GM21723 (cell line): ENCODE measurements around the gene NPAS2.

Experiments used
- ATAC-seq: cut with Tn5 transposase; IDR thresholded peaks from one replicate; pipeline ENCODE4 v1.9.1; 2021; ENCODE audit warnings: mild to moderate bottlenecking, moderate library complexity; ENCODE audit not compliant: unreplicated experiment

Gene NPAS2

DNA sequence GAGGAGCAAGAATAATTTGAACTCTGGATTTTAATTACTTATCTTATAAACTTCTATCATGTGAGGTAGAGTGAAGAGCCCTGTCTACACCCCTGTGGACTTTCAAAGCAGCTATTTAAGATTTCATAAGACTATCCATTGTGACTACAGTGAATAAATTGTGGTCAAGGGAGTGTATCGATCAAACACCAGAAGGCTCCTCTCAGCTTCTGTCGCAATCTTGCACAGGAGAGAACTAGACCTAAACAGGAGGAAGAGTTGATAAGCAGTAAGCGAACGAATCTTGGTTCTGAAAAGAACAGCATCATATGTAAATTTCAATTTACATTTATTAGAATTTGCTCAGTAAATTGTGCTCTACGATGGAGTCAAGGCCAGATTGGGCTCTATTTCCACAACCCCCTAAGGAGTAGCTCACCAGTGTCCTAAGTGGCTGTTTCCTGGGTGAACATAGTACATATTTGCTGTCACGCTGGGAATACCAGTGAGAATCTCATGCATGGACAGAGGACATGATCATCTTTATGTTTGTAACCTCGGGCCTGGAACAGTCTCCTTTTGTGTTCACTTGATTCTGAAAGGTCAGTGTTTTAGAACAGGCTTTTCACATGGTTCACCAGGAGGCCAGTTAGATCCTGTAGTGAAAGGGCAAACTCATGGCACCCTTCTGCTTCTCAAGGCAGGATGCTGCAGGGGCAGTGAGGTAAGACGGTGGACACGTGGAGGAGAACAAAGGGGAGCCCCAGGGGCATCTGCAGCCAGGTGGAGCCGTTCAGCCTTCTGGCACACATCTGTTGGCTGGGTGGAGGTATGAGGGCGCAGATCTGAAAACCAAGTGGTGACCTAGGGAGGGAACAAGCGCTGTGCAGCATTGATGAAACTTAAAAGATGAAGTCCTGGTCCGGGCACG lies 33.3 kb downstream of the NPAS2 start:
- ATAC-seq = no peak

DNA sequence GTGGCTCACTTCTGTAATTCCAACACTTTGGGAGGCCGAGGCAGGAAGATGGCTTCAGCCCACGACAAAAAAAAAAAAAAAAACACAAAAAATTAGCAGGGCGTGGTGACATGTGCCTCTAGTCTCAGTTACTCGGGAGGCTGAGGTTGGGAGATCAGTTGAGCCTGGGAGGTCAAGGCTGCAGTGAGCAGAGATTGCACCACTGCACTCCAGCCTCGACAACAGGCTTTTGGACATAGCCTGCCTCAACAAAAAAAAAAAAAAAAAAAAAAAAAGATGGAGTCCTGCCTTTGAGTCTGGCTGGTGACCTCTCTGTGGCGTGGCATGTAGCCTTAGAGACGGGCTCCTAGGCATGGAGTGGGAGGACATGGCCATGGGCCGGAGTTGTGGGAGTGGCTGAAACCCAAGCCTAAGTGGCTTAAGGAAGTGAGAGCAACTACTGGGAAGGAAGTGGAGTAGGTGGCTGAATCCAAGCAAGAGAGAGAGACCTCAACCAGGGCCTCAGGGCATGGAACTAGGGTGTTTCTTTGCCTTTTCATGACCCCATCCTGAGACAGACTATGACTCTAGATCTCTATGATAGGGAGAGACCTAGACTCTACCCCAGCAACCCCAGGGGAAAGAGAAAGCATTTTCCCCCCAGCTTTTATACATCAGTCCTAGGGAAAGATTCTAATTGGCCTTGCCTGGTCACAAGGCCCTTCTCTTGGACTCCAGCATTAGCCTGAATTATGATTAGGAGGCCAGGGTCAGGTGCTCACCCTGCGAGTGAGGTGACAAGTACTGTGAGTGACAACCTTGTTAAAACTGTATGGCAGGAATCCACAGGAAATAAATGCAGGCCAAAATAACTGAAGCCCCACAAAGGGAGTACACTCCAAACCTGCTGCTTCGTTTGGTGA lies 34.2 kb downstream of the NPAS2 start:
- no peak for ATAC-seq

DNA sequence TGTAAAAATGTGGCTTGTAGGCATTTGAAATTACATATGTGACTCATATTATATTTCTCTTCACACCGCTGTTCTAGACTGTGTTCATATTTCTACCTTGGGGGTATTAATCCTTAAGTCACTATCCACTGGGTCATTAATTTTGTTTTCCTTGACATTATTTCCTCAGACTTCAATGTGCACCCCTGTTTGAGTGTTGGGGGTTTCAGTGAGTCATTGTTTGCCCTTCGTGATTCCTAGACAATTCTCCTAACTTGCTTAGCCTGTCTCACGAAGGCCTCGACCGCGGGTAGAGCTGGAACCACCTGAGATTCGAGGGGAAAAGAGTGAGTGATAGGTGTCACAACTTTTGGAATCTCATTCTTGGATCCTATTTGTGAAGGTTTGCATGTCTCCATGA lies 35.1 kb downstream of the NPAS2 start:
- ATAC-seq = no peak

DNA sequence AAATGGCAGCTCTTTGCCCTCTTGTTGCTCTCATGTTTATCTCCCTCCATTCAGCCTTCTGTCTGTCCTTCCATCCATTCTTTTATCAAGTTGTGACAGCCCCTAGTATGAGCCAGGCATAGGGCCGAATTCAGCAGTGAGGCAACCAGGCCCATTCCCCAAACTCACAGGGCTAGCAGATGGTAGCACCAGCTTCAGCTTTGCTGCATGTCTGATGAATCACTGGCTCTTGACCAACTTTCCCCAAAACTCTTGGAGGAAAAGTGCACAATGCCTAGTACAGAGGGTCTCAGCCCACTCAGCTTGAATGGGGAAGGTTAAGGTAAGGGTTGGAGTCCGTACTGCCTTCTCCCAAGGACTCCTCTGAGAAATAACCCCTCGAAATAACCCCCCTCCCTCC lies 35.7 kb downstream of the NPAS2 start:
- no peak for ATAC-seq

DNA sequence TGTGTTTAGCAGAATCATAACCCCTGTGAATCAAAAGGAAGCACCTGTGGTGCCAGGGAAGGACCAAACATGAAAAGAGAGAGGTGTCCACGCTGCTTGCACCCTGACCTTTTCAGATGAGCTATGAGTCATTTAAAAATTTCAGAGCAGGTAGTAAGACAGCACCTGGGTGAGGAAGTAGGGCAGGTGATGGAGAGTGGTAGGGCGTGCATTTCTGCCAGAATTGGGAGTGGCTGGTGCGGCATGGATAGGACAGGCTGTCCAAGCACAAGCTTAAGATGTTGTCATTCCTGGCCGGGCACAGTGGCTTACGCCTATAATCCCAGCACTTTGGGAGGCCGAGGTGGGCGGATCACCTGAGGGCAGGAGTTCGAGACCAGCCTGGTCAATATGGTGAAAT lies 36.8 kb downstream of the NPAS2 start:
- no peak for ATAC-seq

DNA sequence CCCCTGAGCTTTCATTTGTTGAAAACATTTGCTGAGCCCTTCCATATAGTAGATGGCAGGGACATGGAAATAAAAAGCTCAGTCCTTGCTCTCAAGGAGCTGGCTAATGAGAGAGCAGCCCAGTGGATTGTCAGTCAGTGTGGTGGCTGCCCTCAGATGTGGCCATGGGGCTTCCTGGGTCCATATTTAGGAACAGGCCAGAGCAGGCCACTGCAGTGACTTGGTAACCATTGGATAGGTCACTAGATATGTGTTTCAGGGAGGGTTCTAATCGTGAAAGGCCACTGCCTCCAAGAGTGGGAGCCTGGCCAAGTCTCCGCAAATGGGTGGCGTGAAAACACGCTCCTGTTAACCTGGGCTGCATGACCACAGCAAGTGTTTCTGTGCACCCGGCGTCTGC lies 37.4 kb downstream of the NPAS2 start:
- no peak for ATAC-seq

DNA sequence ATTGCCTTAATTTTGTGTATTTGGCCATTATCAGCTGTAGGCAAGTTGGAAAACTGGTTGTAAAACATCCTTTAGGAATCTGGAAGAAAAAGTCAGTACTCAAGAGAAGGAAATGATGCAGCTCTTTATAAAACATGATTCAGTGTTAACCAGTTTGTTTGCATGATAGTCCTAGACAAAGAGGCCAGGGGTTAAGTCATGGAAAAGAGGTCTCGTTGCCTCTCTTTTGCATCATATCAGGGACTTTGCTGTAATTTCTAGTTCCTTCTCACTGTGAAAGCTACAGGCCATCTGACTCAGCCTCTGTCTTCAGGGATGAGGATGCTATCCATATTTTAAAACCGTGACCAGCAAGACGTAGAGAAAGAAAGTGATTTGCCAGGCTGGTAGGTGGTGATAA lies 38.0 kb downstream of the NPAS2 start:
- no peak for ATAC-seq

DNA sequence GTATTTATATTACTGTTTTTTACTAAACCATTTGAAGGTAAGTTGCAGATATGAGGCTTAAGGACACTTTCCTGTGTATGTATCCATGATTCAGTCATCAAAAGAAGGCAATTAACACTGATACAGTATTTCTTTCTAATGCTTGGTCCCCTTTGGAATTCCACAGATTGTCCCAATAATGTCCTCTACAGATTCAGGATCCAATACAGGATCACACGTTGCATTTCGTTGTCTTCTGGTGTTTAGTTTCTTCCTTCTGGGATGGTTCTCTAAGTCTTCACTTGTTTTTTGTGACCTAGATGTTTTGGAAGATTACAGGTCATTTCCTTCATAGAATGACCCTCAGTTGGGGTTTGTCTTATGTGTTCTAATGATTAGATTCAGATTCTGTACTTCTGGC lies 40.0 kb downstream of the NPAS2 start:
- no peak for ATAC-seq

DNA sequence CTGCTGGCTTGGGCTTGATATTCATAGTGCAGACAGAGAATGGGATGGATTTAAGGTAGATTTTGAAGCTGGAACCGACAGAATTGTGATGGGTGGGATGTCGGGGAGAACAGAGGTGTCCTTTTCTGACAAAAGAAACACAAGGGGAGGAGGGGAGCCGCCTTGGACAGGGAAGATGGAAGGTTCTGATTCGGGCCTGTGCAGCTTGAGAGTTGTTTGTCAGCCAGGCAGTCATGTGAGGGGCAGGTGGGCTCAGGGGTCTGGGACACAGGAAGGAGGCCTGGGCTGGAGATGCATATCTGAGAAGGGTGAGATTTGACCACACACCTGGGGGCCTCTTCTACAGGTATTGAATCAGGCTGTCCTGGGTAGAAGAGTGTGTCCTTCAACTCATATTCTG lies 41.4 kb downstream of the NPAS2 start:
- no peak for ATAC-seq

DNA sequence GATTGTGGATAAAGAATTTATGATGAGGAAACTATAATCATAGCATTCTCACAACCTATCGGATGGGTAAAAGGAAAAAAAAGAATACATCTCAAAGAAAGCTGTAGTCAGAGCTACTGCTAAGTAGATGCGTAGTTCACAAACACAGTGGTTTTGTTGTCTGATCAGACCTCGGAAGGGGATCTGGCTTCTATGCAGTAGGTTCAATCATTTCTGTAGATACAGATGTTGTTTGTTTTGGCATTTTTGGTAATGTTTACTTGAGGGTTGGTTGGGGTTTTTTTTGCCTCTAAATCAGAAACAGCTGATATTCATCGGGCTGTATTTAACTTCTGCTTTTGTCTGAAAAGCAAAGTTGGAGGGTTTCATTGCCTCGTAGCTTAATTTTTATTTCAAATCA lies 42.1 kb downstream of the NPAS2 start:
- ATAC-seq = no peak

DNA sequence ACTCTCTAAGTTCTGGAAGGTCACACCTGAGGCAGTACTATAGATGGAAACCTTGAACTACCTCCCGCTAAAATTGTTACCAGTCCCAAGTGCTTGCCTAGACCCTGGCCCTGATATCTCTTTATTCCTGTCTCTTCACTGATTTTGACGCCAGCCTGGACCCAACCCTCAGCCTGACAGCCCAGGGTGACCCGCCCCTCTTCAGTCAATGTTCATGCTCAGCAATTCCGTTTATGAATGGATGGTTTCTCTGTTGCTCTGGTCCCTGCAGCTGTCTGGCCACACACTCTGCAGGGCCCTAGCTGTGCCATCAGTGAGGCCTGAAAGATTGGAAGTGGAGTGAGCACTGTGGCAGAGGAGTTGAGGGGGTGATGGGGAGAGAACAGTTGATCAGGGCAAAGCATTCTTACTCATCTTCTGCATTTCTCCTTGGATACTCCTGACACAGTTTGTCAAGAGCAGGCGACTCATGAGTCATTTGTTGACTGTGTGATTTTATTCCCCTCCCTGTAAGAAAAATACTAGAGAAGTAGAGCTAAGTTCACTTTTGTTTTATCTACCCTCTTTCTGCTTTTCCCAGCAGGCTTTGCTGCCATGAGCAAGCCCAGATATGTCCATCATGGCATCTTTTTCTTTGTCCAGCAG lies 46.0 kb downstream of the NPAS2 start:
- ATAC-seq = no peak

DNA sequence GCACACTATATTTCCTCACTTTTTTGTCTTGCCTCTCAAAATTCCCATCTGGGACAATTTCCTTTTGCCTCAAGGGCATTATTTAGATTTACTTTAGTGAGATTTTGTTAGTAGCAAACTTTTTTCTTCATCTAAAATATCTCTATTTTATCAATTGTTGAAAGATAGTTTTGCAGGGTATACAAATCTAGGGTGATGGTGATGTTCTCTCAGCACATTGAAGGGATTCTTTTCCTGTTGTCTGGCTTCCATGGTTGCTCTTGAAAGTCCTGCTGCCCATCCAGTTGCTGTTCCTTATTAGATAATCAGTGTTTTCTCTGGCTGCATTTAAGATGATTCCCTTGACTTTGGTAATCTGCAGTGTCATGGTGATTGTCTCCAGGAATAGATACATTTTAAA lies 48.1 kb downstream of the NPAS2 start:
- ATAC-seq = no peak

DNA sequence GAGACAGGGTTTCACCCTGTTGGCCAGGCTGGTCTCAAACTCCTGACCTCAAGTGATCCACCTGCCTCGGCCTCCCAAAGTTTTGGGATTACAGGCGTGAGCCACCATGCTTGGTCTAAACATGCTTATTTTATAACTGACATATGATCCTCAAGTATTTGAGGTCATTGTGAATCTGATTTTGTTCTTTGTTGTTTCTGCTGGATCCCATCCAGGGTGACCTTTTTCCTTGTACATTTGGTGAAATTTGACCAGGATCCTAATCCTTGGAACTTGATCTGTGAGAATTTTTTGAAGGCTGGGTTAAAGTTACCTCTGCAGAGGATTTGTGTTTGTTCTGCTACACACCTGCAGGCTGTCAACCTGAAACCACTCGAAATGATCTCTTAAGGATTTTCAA lies 49.2 kb downstream of the NPAS2 start:
- ATAC-seq = no peak

DNA sequence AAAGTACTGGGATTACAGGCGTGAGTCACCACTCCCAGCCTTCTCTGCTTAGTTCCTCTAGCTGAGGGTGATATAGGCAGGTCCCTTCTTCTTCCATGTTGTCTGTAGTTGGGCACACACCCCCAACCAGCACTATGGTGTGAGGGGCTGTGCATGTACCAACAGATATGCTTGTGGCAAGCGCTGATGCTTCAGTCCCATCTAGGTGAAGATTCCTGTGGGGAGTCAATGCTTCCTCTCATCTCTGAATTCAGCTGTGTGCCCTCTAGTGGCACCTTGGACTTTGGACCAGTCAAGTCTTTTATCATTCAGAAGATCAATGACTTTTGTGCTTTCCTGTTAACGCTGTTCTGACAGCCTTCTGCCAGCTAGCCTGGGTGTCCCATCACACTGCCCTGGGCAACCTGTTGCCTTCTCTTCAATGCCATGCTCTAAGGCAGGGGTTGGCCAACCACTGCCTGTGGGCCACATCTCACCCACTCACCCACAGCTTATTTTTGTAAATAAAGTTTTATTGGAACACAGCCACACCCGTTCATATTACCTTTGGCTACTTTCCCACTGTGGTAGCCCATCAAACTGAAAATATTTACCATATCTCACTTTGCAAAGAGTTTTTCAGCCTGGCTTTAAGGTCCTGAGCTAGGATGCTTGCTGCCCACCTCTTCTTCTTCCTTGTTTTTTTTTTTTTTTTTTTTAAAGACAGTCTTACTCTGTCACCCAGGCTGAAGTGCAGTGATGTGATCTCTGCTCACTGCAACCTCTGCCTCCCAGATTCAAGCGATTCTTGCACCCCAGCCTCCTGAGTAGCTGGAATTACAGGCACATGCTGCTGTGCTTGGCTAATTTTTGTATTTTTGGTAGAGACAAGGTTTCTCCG lies 51.0 kb downstream of the NPAS2 start:
- ATAC-seq = no peak

DNA sequence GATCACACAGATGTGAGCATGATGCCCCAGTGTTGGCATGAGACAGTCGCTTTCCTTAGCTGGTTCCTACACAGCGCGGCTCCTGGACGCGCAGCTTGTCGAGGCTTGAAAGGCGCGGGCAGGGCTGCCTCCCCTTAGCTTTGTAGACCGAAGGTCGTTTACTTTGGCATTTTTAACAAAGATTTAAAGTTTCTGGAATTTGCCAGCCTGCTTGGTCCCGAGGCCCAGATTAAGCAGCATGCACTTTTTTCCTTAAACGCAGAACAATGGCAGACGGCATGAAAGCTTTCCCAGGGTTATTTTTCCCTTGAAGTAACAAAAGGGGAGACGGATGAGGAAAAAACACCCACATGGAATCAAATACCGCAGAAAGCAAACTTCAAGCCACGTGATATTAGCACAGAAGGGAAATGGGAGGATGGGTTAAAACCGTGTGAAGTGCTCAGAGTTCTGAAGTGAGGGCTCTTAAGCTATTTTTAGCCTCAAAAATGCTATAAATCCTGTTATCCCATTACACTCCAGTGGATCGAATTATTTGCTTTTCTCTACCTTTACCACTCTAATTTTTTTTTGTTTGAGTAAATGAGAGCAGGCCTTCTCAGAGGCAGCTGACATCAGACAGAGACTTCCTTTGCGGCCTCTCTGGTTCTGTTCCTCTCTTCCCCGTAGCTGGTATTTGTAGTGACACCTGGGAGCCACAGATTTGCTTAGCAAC lies 55.7 kb downstream of the NPAS2 start:
- ATAC-seq = no peak

DNA sequence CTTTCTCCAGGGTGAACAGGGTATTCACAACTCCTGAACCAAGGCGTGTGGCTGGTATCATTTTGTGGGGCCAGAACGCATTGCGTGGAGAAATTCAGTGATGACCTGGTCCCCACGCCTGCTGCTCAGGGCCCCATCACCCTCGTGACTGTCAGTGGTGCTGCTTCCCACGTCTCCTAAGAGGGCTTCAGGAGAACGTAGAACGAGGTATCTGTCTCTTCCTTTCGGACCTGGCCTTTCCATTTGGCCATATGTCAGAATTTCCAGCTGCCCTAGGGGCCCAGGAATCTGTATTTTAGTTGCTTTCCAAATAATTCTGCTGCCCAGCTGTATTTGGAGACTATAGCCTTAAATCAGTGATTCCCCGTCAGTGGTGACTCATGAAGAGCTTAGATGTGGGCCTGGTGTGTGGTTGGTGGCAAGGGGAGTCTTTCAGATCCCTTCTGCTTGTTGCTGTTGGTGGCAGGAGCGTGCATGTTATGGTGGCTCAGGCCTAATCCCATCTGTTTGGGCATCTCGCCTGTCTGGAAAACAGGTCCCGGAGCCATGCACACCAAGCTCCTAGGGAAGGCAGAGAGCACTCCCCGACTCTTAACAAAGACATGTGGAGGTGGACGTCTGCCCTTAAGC lies 56.4 kb downstream of the NPAS2 start:
- no peak for ATAC-seq

DNA sequence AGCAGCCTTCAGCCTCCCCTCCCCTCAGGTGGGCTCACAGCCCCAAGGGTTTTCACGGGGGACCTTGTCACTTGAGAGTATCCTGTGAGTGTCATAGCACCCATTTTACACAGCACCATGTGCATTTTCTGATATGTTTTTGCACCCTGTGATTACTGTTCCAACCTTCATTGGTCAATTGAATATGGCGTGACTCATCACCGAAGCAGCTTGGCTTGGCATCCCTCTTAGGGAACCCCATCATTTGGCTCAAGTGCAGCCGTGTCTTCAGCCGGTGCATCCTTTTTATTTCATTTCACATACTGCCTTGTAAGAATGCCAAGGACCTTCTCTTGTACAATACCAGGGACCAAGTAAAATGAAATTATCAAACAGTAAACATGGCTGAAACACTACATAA lies 57.6 kb downstream of the NPAS2 start:
- no peak for ATAC-seq

DNA sequence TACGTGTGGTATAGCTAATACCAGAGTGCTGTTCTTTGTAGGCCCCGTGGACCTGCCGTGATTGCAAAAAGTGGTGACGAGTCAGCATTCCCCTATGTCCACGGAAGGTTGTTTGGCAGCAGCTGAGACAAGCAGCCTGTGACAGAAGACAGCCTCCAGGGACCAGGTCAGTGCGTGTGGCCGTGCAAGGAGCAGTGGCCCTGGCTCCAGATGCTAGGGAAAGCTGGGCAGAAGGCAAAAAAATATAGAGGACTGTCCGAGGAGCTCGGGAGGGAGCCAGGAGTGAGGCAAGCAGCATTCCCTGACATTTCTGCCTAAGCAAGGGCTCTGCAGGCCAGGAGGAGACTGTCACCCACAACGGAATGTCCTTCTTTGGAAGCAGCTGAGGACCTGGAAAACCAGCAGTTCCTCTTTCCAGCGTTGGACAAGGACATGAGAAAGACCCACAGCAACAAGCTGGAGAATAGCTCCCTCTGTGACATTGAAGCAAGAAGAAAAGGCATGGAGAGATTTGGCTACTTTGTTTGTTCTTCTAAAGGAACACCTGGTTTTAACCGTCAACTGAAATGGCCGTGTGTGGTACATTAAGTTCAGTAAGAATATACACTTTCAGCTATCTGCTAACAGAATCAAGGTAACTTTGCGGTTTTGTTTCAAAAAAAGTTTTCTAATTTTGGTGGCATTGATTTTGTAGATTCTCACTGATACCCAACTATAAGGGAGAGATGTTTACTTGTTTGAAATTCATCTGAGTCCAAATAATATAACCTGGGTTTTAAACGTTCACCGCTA lies 58.3 kb downstream of the NPAS2 start:
- ATAC-seq = no peak

DNA sequence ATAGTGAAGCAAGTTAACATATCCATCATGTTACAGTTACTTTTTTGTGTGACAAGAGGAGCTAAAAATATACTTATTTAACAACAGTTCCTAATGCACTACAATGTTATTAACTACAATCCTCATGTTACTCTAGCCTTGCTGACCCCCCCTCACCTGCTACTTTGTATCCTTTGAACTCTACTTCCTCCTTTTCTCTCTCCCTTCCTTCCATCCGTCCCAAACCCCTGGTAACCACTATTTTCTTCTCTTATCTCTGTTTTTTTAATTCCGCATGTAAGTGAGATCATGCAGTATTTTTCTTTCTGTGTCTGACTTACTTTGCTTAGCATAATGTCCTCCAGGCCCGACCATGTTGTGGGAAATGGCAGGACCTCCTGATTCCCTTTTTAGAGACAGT lies 59.4 kb downstream of the NPAS2 start:
- no peak for ATAC-seq
